Measurements from ENCODE around the gene LSM6. TPM values are rescaled to one million over a fixed set of nuclear protein-coding genes. Genes with fewer than 3 reads are reported as not detected.

Gene LSM6
- 10 to 100 TPM; 10.4 to 34.3 TPM for total RNA-seq

GRCh38 chr4:146175541-146176453 is at the start of gene LSM6:
TSS of gene LSM6 (plus strand) at chr4:146175718. CDS start at chr4:146182922, 7,204 bp downstream.
- DNase-seq, result peak; percentile 83 to 93 (median 86)
- TF ChIP-seq POLR2A (IDR thresholded peaks at IDR 0.05), result peak; percentile 21 to 67 (median 64)
- TF ChIP-seq, protein P1, sequence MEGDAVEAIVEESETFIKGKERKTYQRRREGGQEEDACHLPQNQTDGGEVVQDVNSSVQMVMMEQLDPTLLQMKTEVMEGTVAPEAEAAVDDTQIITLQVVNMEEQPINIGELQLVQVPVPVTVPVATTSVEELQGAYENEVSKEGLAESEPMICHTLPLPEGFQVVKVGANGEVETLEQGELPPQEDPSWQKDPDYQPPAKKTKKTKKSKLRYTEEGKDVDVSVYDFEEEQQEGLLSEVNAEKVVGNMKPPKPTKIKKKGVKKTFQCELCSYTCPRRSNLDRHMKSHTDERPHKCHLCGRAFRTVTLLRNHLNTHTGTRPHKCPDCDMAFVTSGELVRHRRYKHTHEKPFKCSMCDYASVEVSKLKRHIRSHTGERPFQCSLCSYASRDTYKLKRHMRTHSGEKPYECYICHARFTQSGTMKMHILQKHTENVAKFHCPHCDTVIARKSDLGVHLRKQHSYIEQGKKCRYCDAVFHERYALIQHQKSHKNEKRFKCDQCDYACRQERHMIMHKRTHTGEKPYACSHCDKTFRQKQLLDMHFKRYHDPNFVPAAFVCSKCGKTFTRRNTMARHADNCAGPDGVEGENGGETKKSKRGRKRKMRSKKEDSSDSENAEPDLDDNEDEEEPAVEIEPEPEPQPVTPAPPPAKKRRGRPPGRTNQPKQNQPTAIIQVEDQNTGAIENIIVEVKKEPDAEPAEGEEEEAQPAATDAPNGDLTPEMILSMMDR (IDR thresholded peaks at IDR 0.05), result peak in 3 of 7 experiments; percentile 15 to 30 (median 25)
- H3K27me3 ChIP-seq, result no peaks in the 10 kb centered on the region
- peak; percentile 97 for ATAC-seq
- peaks cover 40% of the 10 kb centered on the region for H3K4me1 ChIP-seq
- peak within 1 kb of the TSS; percentile 80 to 95 (median 88) for H3K27ac ChIP-seq
- WGBS, 2 donors, result 0 to 1% methylated on average over 21 to 75 of the region's 75 CpGs
- H3K9me3 ChIP-seq, result no peaks in the 10 kb centered on the region
- peak within 1 kb of the TSS; percentile 94 to 95 for H3K4me3 ChIP-seq
- no peaks in the 10 kb centered on the region for H3K36me3 ChIP-seq (replicated peaks in 1 of 2; ENCODE audit: insufficient read depth in 1 of 2, low read depth in 2 of 2)
- intact Hi-C loops (cut with DNase I), result no loop called here

- Histone ChIP-seq H3K4me1 (no peaks in the 10 kb centered on the region), H3K27me3 (no peaks in the 10 kb centered on the region), H3K27ac (no peak overlapping the region), H3K9me3 (no peaks in the 10 kb centered on the region), H3K36me3 (replicated peaks in 1 of 2; ENCODE audit: insufficient read depth in 1 of 2, low read depth in 2 of 2) (no peaks in the 10 kb centered on the region), H3K4me3 (no peak overlapping the region)
- ATAC-seq (no peak), DNase-seq (no peak)
- intact Hi-C loops (cut with DNase I), result no loop called here
- 77 to 81% methylated on average over 7 of the region's 7 CpGs for WGBS, 2 donors
- TF ChIP-seq POLR2A (IDR thresholded peaks at IDR 0.05), result no peak
- TF ChIP-seq, protein P1 (IDR thresholded peaks at IDR 0.05), result no peak
These were observed 43.1 kb upstream of the LSM6 start for GRCh38 chr4:146132445-146132844.

- DNase-seq (peak in 3 of 4 donors; percentile 33 to 36 (median 35)), ATAC-seq (peak; percentile 56)
- no peaks in the 10 kb centered on the region for H3K4me1 ChIP-seq
- no peaks in the 10 kb centered on the region for H3K9me3 ChIP-seq
- H3K36me3 ChIP-seq (replicated peaks in 1 of 2; ENCODE audit: insufficient read depth in 1 of 2, low read depth in 2 of 2), result no peaks in the 10 kb centered on the region
- intact Hi-C loops (cut with DNase I), result no loop called here
- H3K4me3 ChIP-seq, result no peak overlapping the region
- no peaks in the 10 kb centered on the region for H3K27me3 ChIP-seq
- WGBS, 2 donors, result 35 to 36% methylated on average over 8 of the region's 8 CpGs
- TF ChIP-seq POLR2A (IDR thresholded peaks at IDR 0.05), result no peak
- TF ChIP-seq, protein P1 (IDR thresholded peaks at IDR 0.05), result no peak
- H3K27ac ChIP-seq, result no peak overlapping the region
These were observed 40.6 kb upstream of the LSM6 start for GRCh38 chr4:146134761-146135445.

GRCh38 chr4:146135941-146136340 is 39.6 kb upstream of the LSM6 start:
- TF ChIP-seq, protein P1 (IDR thresholded peaks at IDR 0.05), result no peak
- TF ChIP-seq POLR2A (IDR thresholded peaks at IDR 0.05), result no peak
- no peaks in the 10 kb centered on the region for H3K9me3 ChIP-seq
- WGBS, 2 donors, result 86 to 90% methylated on average over 2 of the region's 2 CpGs
- no peaks in the 10 kb centered on the region for H3K36me3 ChIP-seq (replicated peaks in 1 of 2; ENCODE audit: insufficient read depth in 1 of 2, low read depth in 2 of 2)
- H3K27me3 ChIP-seq, result no peaks in the 10 kb centered on the region
- no peaks in the 10 kb centered on the region for H3K4me1 ChIP-seq
- no peak for DNase-seq
- H3K4me3 ChIP-seq, result no peak overlapping the region
- intact Hi-C loops (cut with DNase I), result no loop called here
- no peak for ATAC-seq
- no peak overlapping the region for H3K27ac ChIP-seq
